Subcutaneous adipose tissue (tissue), 4 donors: ENCODE data around the gene SACM1L. TPM values are rescaled to one million over a fixed set of nuclear protein-coding genes. Genes with fewer than 3 reads are reported as not detected.

Source experiments
- total RNA-seq, 4 donors: library from RNA; depleted of rRNA; stranded (reverse); fragments of >200 nt; gene quantifications; one replicate each; pipeline ENCODE4 v1.1.0, GENCODE V29; 2016
- TF ChIP-seq, protein P1 (sequence below): fragments of 450-650 bp; IDR thresholded peaks from one replicate; pipeline ENCODE4 v1.5.1; 2016; ENCODE audit warnings: low read depth, mild to moderate bottlenecking, control low read depth, antibody characterized with exemption, moderate library complexity

The SACM1L gene
- total RNA-seq, 4 donors from 2014 or later = 54.9 to 78.8 (median 55.6) TPM

DNA sequence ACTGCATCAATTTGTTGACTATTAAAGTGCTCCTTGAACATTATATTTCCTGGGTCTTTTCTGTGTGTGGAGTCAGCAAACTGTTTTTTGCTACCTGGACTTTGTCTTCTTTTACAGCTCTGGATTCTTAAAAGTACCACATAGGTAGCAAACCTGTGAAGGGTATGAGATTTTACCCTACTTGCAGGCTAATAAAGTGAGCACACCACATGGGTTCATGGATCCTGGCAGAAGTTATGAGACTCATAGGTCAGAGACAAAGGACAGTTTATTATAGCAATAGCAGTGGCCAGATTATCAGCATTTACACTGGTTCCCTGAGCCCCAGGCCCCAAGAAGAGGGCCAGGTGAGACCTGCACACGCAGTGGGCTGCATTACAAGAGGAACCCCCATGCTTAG lies 8.0 kb upstream of the SACM1L start:
- TF ChIP-seq, protein P1, sequence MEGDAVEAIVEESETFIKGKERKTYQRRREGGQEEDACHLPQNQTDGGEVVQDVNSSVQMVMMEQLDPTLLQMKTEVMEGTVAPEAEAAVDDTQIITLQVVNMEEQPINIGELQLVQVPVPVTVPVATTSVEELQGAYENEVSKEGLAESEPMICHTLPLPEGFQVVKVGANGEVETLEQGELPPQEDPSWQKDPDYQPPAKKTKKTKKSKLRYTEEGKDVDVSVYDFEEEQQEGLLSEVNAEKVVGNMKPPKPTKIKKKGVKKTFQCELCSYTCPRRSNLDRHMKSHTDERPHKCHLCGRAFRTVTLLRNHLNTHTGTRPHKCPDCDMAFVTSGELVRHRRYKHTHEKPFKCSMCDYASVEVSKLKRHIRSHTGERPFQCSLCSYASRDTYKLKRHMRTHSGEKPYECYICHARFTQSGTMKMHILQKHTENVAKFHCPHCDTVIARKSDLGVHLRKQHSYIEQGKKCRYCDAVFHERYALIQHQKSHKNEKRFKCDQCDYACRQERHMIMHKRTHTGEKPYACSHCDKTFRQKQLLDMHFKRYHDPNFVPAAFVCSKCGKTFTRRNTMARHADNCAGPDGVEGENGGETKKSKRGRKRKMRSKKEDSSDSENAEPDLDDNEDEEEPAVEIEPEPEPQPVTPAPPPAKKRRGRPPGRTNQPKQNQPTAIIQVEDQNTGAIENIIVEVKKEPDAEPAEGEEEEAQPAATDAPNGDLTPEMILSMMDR = no peak

DNA sequence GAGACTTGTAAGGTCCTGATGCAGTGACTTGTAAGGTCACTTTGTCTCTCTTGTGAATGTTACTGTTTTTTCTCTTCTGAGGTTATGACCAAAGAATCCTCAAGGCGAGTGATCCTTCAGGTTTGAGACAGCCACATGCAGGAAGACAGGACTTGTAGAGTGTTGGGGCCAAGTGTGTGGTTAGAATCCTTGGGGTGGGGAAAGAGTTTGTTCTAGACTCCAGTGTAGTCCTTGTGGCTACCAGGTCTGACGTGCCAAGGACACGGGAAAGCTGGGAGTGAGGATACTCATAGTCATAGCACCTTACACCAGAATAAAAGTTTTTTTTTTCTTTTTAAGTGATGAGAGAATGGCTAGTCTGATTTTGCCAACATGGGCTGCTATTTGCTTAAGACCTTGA lies 7.3 kb upstream of the SACM1L start:
- TF ChIP-seq, protein P1 = no peak

DNA sequence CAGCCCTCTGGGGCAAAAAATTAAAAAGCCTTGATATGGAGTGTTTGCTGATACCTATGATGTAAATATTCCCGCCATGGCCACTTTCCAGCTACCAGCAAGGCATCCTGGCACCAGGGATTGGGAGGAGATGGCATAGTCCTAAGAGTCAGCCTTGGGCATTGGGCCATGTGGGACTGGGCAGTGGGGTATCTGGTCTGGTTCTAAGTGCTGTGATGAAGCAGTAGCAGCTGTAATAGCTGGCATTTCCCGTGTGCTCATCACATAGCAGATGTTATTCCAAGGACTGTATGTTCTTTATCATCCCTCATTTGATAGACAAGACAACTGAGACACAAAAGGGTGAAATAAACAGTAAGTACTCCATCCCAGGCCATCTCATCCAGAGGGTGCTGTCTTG lies 6.9 kb upstream of the SACM1L start:
- TF ChIP-seq, protein P1 = no peak

DNA sequence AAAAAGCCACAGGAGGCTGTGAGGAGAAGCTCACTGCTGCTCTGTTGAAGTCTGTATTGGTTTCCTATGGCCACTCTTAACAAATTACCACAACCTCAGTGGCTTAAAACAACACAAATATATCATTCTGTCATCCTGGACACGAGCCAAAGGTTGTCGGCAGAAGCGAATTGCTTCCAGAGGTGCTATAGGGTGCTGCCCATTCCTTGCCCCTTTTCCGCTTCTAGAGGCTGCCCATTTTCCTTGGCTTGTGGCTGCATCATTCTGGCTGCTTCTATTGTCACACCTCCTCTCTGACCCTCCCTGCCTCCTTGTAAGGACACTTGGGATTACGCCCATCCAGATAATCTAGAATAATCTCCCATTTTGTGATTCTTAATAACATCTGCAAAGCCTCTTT lies 6.4 kb upstream of the SACM1L start:
- TF ChIP-seq, protein P1 = no peak

DNA sequence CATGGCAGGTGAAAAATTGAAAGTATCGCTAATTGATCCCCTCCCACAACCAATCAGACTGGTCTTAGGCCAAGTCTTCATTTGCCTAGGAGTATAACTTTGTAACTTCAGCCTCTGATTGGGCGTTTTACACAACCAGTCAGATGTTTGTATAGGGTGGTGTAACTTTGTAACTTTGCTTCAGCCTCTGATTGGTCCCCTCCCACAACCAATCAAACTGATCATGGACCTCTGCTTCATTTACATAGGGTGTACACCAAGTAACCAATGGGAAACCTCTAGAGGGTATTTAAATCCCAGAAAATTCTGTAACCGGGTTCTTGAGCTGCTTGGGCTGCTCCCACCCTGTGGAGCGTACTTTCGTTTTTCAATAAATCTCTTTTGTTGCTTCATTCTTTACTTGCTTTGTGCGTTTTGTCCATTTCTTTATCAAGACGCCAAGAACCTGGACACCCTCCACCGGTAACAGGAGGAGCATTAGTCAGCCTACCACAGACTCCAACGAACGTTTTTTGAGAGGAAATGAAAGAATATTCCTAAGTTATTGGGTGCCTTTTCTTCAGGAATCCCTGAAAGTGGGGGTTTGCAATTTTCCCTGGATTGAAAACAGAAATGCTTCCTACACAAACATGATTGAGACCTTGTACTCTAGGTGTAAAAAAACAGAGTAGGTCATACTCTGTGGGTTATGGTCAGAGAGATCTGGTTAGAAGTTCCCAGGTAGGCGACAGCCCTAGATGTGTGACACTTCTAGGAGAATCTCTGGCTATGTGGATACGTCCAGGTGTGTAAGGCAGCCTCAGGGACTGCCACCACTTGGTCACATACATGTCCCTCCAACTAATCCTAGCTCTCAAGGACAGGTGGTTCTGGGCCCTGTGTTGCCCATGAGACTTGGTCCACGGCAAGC lies 5.5 kb upstream of the SACM1L start:
- TF ChIP-seq, protein P1 = no peak

DNA sequence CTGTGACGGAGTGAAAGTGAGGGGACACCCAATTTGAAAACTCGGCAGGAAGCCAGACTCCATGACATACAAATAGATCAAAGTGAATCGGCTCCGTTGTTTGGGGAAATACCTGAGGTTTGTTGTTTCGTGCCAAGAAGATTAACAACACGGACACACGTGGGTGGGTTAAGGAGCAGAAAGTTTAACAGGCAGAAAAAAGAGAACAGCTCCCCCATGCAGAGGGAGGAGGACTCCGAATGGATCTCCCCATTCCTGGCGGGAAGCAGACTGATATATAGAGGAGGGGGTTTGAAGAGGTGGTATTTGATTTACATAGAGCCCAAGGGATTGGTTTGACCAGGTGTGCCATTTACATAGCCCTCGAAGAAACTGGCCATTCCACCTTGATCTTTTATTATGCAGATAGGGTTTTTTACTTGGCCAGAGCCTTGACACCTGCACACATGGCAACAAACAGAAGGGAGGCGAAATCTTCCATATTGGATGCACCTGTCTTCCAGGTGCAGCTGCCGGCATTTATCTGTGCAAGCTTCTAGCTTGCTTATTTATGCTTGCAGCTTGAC lies 4.8 kb upstream of the SACM1L start:
- TF ChIP-seq, protein P1 = no peak

DNA sequence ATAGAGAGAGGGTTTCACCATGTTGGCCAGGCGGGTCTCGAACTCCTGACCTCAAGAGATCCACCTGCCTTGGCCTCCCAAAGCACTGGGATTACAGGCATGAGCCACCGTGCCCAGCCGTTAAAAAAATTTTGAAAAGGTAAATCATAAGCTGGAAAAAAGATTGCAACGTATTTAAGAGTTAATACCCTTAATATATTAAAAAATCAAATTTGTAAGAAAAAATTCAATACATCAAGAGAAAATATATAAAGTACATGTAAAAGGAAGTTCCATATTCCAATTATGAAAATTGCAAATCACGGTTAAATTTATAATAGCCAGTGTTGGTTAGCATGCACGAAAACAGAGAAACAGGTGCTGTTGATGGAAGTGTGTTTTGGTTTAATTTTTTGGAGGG lies 2.3 kb upstream of the SACM1L start:
- TF ChIP-seq, protein P1 = no peak
